H9 (cell line): Measurements from ENCODE around the gene DLG2. TPM values are rescaled to one million over a fixed set of nuclear protein-coding genes. Genes with fewer than 3 reads are reported as not detected.

Source experiments
- DNase-seq: peaks from one replicate; pipeline ENCODE4 v3.0.0-alpha.2; 2017
- H2AFZ ChIP-seq: one replicate; pipeline ENCODE4 v1.6.1; 2013; ENCODE audit warnings: mild to moderate bottlenecking, low read length, control low read depth, moderate library complexity
- H2AK5ac ChIP-seq: 2 replicates; pipeline ENCODE4 v1.6.1; 2013; ENCODE audit warnings: low read length, control low read depth, mixed read lengths; ENCODE audit not compliant: insufficient read length
- H2BK120ac ChIP-seq: one replicate; pipeline ENCODE4 v1.6.1; 2013; ENCODE audit warnings: low read depth, mild to moderate bottlenecking, low read length, control low read depth, inconsistent platforms; ENCODE audit not compliant: poor library complexity, severe bottlenecking
- H2BK12ac ChIP-seq: 2 replicates; pipeline ENCODE4 v1.6.1; 2013; ENCODE audit warnings: low read length, control low read depth, mixed read lengths, low read depth; ENCODE audit not compliant: insufficient read length
- H2BK15ac ChIP-seq: 2 replicates; pipeline ENCODE4 v1.6.1; 2013; ENCODE audit warnings: low read depth, low read length, control low read depth
- H2BK20ac ChIP-seq: one replicate; pipeline ENCODE4 v1.6.1; 2013; ENCODE audit warnings: low read depth, mild to moderate bottlenecking, low read length, control low read depth, inconsistent platforms; ENCODE audit not compliant: poor library complexity, severe bottlenecking
- H2BK5ac ChIP-seq: 2 replicates; pipeline ENCODE4 v1.6.1; 2013; ENCODE audit warnings: low read length, control low read depth, mixed read lengths; ENCODE audit not compliant: insufficient read length
- H3K14ac ChIP-seq: 2 replicates; pipeline ENCODE4 v1.6.1; 2013; ENCODE audit warnings: low read length, control low read depth; ENCODE audit not compliant: insufficient read depth
- H3K18ac ChIP-seq: 2 replicates; pipeline ENCODE4 v1.6.1; 2013; ENCODE audit warnings: low read depth, mild to moderate bottlenecking, mixed read lengths, low read length, control low read depth; ENCODE audit not compliant: insufficient read length
- H3K23ac ChIP-seq: 2 replicates; pipeline ENCODE4 v1.6.1; 2013; ENCODE audit warnings: low read length, control low read depth, mixed read lengths, low read depth; ENCODE audit not compliant: insufficient read length
- H3K23me2 ChIP-seq: 2 replicates; pipeline ENCODE4 v1.6.1; 2013; ENCODE audit warnings: low read depth, mild to moderate bottlenecking, mixed read lengths, low read length, control low read depth; ENCODE audit not compliant: insufficient read length, poor library complexity, severe bottlenecking
- H3K27ac ChIP-seq: 2 replicates; pipeline ENCODE4 v1.5.1; 2013; ENCODE audit warnings: low read length, control low read depth, mixed read lengths, low read depth; ENCODE audit not compliant: insufficient read length
- H3K27me3 ChIP-seq: 2 replicates; pipeline ENCODE4 v1.6.1; 2013; ENCODE audit warnings: low read length, control low read depth, inconsistent platforms; ENCODE audit not compliant: insufficient read depth
- H3K4ac ChIP-seq: 2 replicates; pipeline ENCODE4 v1.6.1; 2013; ENCODE audit warnings: low read depth, mild to moderate bottlenecking, control low read depth, inconsistent platforms, low read length, moderate library complexity
- H3K4me1 ChIP-seq: 2 replicates; pipeline ENCODE4 v1.6.1; 2013; ENCODE audit warnings: low read length, control low read depth, inconsistent platforms; ENCODE audit not compliant: insufficient read depth
- H3K4me2 ChIP-seq: 2 replicates; pipeline ENCODE4 v1.6.1; 2013; ENCODE audit warnings: low read length, control low read depth, mixed read lengths; ENCODE audit not compliant: insufficient read length, insufficient read depth
- H3K56ac ChIP-seq: 2 replicates; pipeline ENCODE4 v1.6.1; 2013; ENCODE audit warnings: low read depth, mild to moderate bottlenecking, mixed read lengths, low read length, control low read depth; ENCODE audit not compliant: insufficient read length
- H3K79me1 ChIP-seq: 2 replicates; pipeline ENCODE4 v1.6.1; 2013; ENCODE audit warnings: low read depth, mild to moderate bottlenecking, moderate library complexity, low read length, control low read depth, inconsistent platforms; ENCODE audit not compliant: insufficient read depth, poor library complexity, severe bottlenecking
- H3K79me2 ChIP-seq: 2 replicates; pipeline ENCODE4 v1.6.1; 2013; ENCODE audit warnings: low read length, control low read depth, inconsistent platforms; ENCODE audit not compliant: insufficient read depth
- H3K9ac ChIP-seq: 2 replicates; pipeline ENCODE4 v1.6.1; 2013; ENCODE audit warnings: low read length, control low read depth, mixed read lengths; ENCODE audit not compliant: insufficient read length; ENCODE audit errors: extremely low read depth
- H3K9me3 ChIP-seq: one replicate; pipeline ENCODE4 v1.6.1; 2013; ENCODE audit warnings: low read depth, low read length, inconsistent platforms; ENCODE audit not compliant: control insufficient read depth
- H3T11ph ChIP-seq: one replicate; pipeline ENCODE4 v1.6.1; 2013; ENCODE audit warnings: mild to moderate bottlenecking, low read length, control low read depth, inconsistent platforms
- H4K20me1 ChIP-seq: one replicate; pipeline ENCODE4 v1.6.1; 2013; ENCODE audit not compliant: control insufficient read depth, insufficient read length, insufficient read depth
- H4K5ac ChIP-seq: 2 replicates; pipeline ENCODE4 v1.6.1; 2013; ENCODE audit warnings: low read depth, mild to moderate bottlenecking, mixed read lengths, low read length, control low read depth; ENCODE audit not compliant: insufficient read length
- H4K8ac ChIP-seq: replicated peaks from 2 replicates; pipeline ENCODE4 v1.6.1; 2013; ENCODE audit warnings: low read length, control low read depth, mixed read lengths, low read depth; ENCODE audit not compliant: insufficient read length
- H4K91ac ChIP-seq: 2 replicates; pipeline ENCODE4 v1.6.1; 2013; ENCODE audit warnings: low read depth, mild to moderate bottlenecking, moderate library complexity, mixed read lengths, low read length, control low read depth; ENCODE audit not compliant: insufficient read length
- H3K27ac Mint-ChIP-seq, 3 experiments: 2 replicates in 2 of 3; 3 replicates in 1 of 3; pipeline ENCODE4 v1.8.0; 2020 to 2021; ENCODE audit warnings: mixed read lengths in 3 of 3, mild to moderate bottlenecking in 1 of 3, moderate library complexity in 1 of 3
- H3K27me3 Mint-ChIP-seq: 2 replicates; pipeline ENCODE4 v1.8.0; 2021; ENCODE audit warnings: low read depth, mild to moderate bottlenecking, moderate library complexity, mixed read lengths
- H3K36me3 Mint-ChIP-seq, 3 experiments: 2 replicates in 2 of 3; 3 replicates in 1 of 3; pipeline ENCODE4 v1.8.0; 2020 to 2021; ENCODE audit warnings: low read depth in 3 of 3, mixed read lengths in 3 of 3; ENCODE audit not compliant: insufficient read depth in 1 of 3
- H3K4me1 Mint-ChIP-seq, 2 experiments: 2 replicates each; pipeline ENCODE4 v1.8.0; 2020; ENCODE audit warnings: mixed read lengths in 2 of 2
- H3K4me3 Mint-ChIP-seq, 2 experiments: 2 replicates in 1 of 2; 3 replicates in 1 of 2; pipeline ENCODE4 v1.8.0; 2020 to 2021; ENCODE audit warnings: mild to moderate bottlenecking in 2 of 2, mixed read lengths in 2 of 2, moderate library complexity in 1 of 2
- H3K9me3 Mint-ChIP-seq, 2 experiments: 2 replicates in 1 of 2; 3 replicates in 1 of 2; pipeline ENCODE4 v1.8.0; 2020; ENCODE audit warnings: mild to moderate bottlenecking in 2 of 2, mixed read lengths in 2 of 2, moderate library complexity in 1 of 2
- WGBS: extraction: QIAGEN DNeasy Blood & Tissue Kit; methylation state at CpG from one replicate; pipeline ENCODE4 v1.1.7; 2013; ENCODE audit warnings: missing lambda C conversion rate, low lambda C conversion rate, mixed read lengths; ENCODE audit not compliant: insufficient read length; ENCODE audit errors: extremely low coverage; 5-methylcytosine and 5-hydroxymethylcytosine counted together
- total RNA-seq: library from RNA; stranded (reverse); gene quantifications from 2 replicates; pipeline ENCODE4 v1.2.1, GENCODE V29; 2021
- TF ChIP-seq, protein P1 (sequence below): fragments of 200-600 bp; sonication (generic); conservative IDR thresholded peaks from 3 replicates; pipeline ENCODE4 v1.8.0; 2021; ENCODE audit warnings: antibody characterized with exemption, mild to moderate bottlenecking

The DLG2 gene
- total RNA-seq, 1 experiment from 2014 or later = 8.0 TPM

DNA sequence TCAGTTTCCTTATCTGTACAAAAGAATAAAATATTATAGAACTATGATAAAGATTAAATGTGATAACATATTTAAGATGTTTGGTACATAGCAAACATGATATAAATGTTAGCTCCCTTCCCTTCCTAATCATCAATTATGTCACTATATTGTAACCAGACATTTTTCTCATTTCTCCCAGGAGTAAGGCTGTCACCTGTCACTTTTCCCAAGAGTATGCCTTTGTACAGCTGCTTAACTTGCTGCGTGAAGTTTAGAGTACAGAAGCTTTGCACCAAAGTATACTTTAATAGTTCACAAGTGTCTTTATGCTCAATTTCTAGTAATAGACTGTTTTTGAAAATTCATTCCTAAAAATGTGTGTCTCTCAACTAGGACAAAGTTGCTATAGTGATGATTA lies 186.9 kb downstream of the DLG2 start:
- H2AFZ ChIP-seq = no peak overlapping the region
- TF ChIP-seq, protein P1, sequence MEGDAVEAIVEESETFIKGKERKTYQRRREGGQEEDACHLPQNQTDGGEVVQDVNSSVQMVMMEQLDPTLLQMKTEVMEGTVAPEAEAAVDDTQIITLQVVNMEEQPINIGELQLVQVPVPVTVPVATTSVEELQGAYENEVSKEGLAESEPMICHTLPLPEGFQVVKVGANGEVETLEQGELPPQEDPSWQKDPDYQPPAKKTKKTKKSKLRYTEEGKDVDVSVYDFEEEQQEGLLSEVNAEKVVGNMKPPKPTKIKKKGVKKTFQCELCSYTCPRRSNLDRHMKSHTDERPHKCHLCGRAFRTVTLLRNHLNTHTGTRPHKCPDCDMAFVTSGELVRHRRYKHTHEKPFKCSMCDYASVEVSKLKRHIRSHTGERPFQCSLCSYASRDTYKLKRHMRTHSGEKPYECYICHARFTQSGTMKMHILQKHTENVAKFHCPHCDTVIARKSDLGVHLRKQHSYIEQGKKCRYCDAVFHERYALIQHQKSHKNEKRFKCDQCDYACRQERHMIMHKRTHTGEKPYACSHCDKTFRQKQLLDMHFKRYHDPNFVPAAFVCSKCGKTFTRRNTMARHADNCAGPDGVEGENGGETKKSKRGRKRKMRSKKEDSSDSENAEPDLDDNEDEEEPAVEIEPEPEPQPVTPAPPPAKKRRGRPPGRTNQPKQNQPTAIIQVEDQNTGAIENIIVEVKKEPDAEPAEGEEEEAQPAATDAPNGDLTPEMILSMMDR = no peak
- H2BK12ac ChIP-seq = no peak overlapping the region
- H3K79me2 ChIP-seq = no peaks in the 10 kb centered on the region
- Mint-ChIP-seq H3K27me3 (no peaks in the 10 kb centered on the region), H3K36me3 (peaks cover 0 to 17% (median 14%) of the 10 kb centered on the region in 3 experiments), H3K9me3 (peaks cover 16 to 20% of the 10 kb centered on the region in 2 experiments; a peak in 4 of 5 replicates), H3K4me3 (no peak overlapping the region), H3K4me1 (no peaks in the 10 kb centered on the region), H3K27ac (no peak overlapping the region)
- no peak overlapping the region for H2BK15ac ChIP-seq
- no peak overlapping the region for H3K18ac ChIP-seq
- H2BK20ac ChIP-seq = no peak overlapping the region
- H3K9me3 ChIP-seq = no peaks in the 10 kb centered on the region
- H3K56ac ChIP-seq = no peak overlapping the region
- no peak overlapping the region for H3K4ac ChIP-seq
- no peak overlapping the region for H3K9ac ChIP-seq
- H4K5ac ChIP-seq = no peak overlapping the region
- no peaks in the 10 kb centered on the region for H3K4me1 ChIP-seq
- H3K27ac ChIP-seq = no peak overlapping the region
- H4K91ac ChIP-seq = no peak overlapping the region
- no peak overlapping the region for H2BK120ac ChIP-seq
- no peak overlapping the region for H2AK5ac ChIP-seq
- WGBS = no CpG with 5 or more reads among the region's 1 CpG
- no peaks in the 10 kb centered on the region for H3K23me2 ChIP-seq
- DNase-seq = no peak
- no peaks in the 10 kb centered on the region for H4K20me1 ChIP-seq
- H2BK5ac ChIP-seq = no peak overlapping the region
- no peaks in the 10 kb centered on the region for H3K79me1 ChIP-seq
- no peak overlapping the region for H3T11ph ChIP-seq
- H3K23ac ChIP-seq = no peak overlapping the region
- H3K27me3 ChIP-seq = no peaks in the 10 kb centered on the region
- H4K8ac ChIP-seq = no peak overlapping the region
- H3K14ac ChIP-seq = no peak overlapping the region
- no peak overlapping the region for H3K4me2 ChIP-seq
